Measurements from ENCODE around the gene NSMCE3. TPM values are rescaled to one million over a fixed set of nuclear protein-coding genes. Genes with fewer than 3 reads are reported as not detected.
A peak's percentile ranks its signal among the peaks of the same experiment; 100 is the strongest.

NSMCE3 gene
- 8.1 and 14.9 TPM in 2 replicates for total RNA-seq

GRCh38 chr15:29269485-29270168, at the start of gene NSMCE3:
Gene NSMCE3, minus strand, starts transcription at chr15:29269822. Its CDS starts 117 bp downstream, at chr15:29269705.
- no peak for TF ChIP-seq CTCF (conservative IDR thresholded peaks at IDR 0.05; ENCODE audit: low read depth, low read length)
- H3K4me3 ChIP-seq (ENCODE audit: low read depth, low read length), result peak within 1 kb of the TSS; percentile 84
- DNase-seq (ENCODE audit: low read depth), result peak; percentile 30

- DNase-seq (ENCODE audit: low read depth), result no peak
- H3K4me3 ChIP-seq (ENCODE audit: low read depth, low read length), result no peak overlapping the region
- TF ChIP-seq CTCF (conservative IDR thresholded peaks at IDR 0.05; ENCODE audit: low read depth, low read length), result no peak
These were observed 46.8 kb upstream of the NSMCE3 start for GRCh38 chr15:29316422-29316821.

GRCh38 chr15:29312387-29312786, 42.8 kb upstream of the NSMCE3 start:
- no peak overlapping the region for H3K4me3 ChIP-seq (ENCODE audit: low read depth, low read length)
- peak; percentile 49 for DNase-seq (ENCODE audit: low read depth)
- no peak for TF ChIP-seq CTCF (conservative IDR thresholded peaks at IDR 0.05; ENCODE audit: low read depth, low read length)

GRCh38 chr15:29311696-29312095, 42.1 kb upstream of the NSMCE3 start:
- no peak for TF ChIP-seq CTCF (conservative IDR thresholded peaks at IDR 0.05; ENCODE audit: low read depth, low read length)
- no peak for DNase-seq (ENCODE audit: low read depth)
- no peak overlapping the region for H3K4me3 ChIP-seq (ENCODE audit: low read depth, low read length)

GRCh38 chr15:29309139-29309538, 39.5 kb upstream of the NSMCE3 start:
- DNase-seq (ENCODE audit: low read depth), result no peak
- no peak overlapping the region for H3K4me3 ChIP-seq (ENCODE audit: low read depth, low read length)
- TF ChIP-seq CTCF (conservative IDR thresholded peaks at IDR 0.05; ENCODE audit: low read depth, low read length), result no peak

GRCh38 chr15:29308299-29308698, 38.7 kb upstream of the NSMCE3 start:
- DNase-seq (ENCODE audit: low read depth), result no peak
- H3K4me3 ChIP-seq (ENCODE audit: low read depth, low read length), result no peak overlapping the region
- no peak for TF ChIP-seq CTCF (conservative IDR thresholded peaks at IDR 0.05; ENCODE audit: low read depth, low read length)

- no peak for TF ChIP-seq CTCF (conservative IDR thresholded peaks at IDR 0.05; ENCODE audit: low read depth, low read length)
- DNase-seq (ENCODE audit: low read depth), result no peak
- no peak overlapping the region for H3K4me3 ChIP-seq (ENCODE audit: low read depth, low read length)
These were observed 35.9 kb upstream of the NSMCE3 start for GRCh38 chr15:29305556-29305955.
